Immature natural killer cell (primary cell): Measurements from ENCODE around the gene IGIP. TPM values are rescaled to one million over a fixed set of nuclear protein-coding genes. Genes with fewer than 3 reads are reported as not detected.

Experiments
- DNase-seq, 3 donors: peaks; one replicate each; pipeline ENCODE4 v3.0.0; 2022; ENCODE audit warnings: mixed read lengths in 1 of 3
- H3K27ac Mint-ChIP-seq, 6 donors: one replicate each; pipeline ENCODE4 v1.8.0; 2020; ENCODE audit warnings: mixed read lengths in 6 of 6, mild to moderate bottlenecking in 5 of 6, inconsistent platforms in 4 of 6, moderate library complexity in 3 of 6
- H3K27me3 Mint-ChIP-seq, 3 donors: one replicate each; pipeline ENCODE4 v1.8.0; 2020 to 2021; ENCODE audit warnings: low read depth in 3 of 3, mild to moderate bottlenecking in 3 of 3, mixed read lengths in 3 of 3, moderate library complexity in 3 of 3, inconsistent platforms in 1 of 3
- H3K36me3 Mint-ChIP-seq, 3 donors: one replicate each; pipeline ENCODE4 v1.8.0; 2020; ENCODE audit warnings: mixed read lengths in 3 of 3, inconsistent platforms in 2 of 3, mild to moderate bottlenecking in 2 of 3
- H3K4me1 Mint-ChIP-seq, 2 donors: one replicate each; pipeline ENCODE4 v1.8.0; 2020; ENCODE audit warnings: inconsistent platforms in 2 of 2, mild to moderate bottlenecking in 2 of 2, mixed read lengths in 2 of 2, moderate library complexity in 1 of 2
- H3K4me3 Mint-ChIP-seq, 5 donors: one replicate each; pipeline ENCODE4 v1.8.0; 2020; ENCODE audit warnings: mild to moderate bottlenecking in 5 of 5, mixed read lengths in 5 of 5, inconsistent platforms in 3 of 5, moderate library complexity in 3 of 5
- H3K9me3 Mint-ChIP-seq, 6 donors: one replicate each; pipeline ENCODE4 v1.8.0; 2020; ENCODE audit warnings: mild to moderate bottlenecking in 6 of 6, mixed read lengths in 6 of 6, inconsistent platforms in 4 of 6, moderate library complexity in 3 of 6
- polyA plus RNA-seq, 3 donors: library from polyadenylated mRNA; unstranded; fragments of 300-500 nt; fragmentation: Illumina TruSeq; gene quantifications; one replicate each; pipeline ENCODE4 v1.2.3, GENCODE V29; 2021

IGIP gene
- under 1 TPM in 1 of 3 donors, not detected in 2; 0.35 TPM for polyA plus RNA-seq

DNA sequence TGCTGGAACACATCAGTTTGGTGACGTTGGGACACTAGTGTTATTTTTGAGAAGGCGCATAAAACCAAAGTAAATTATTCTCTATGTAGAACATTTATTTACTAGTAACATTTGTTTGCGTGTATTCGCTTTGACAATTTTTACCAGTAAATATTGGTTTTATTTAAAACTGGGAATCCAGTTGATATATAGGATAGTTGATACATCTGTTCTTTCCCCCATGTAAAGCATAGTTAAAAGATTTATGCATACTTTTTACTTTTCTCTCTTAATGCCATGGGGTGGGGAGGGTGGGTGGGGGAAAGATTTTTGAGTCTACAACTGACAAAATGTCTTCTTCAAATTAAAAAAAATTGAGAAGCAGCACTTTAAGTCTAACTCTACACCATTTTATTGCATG is at the start of gene IGIP:
Gene IGIP (plus strand): TSS at position 301 of the 400 bp plus-strand sequence. CDS start 2,540 bp downstream, outside the sequence.
- H3K9me3 Mint-ChIP-seq, result no peaks in the 10 kb centered on the region
- no peak within 1 kb of the TSS for H3K27ac Mint-ChIP-seq
- H3K4me3 Mint-ChIP-seq, result no peak within 1 kb of the TSS
- peaks cover 0 to 6% (median 0%) of the 10 kb centered on the region in 3 donors for H3K27me3 Mint-ChIP-seq
- H3K36me3 Mint-ChIP-seq, result no peaks in the 10 kb centered on the region
- H3K4me1 Mint-ChIP-seq, result peaks cover 13 to 16% of the 10 kb centered on the region in 2 donors
- DNase-seq, result no peak

DNA sequence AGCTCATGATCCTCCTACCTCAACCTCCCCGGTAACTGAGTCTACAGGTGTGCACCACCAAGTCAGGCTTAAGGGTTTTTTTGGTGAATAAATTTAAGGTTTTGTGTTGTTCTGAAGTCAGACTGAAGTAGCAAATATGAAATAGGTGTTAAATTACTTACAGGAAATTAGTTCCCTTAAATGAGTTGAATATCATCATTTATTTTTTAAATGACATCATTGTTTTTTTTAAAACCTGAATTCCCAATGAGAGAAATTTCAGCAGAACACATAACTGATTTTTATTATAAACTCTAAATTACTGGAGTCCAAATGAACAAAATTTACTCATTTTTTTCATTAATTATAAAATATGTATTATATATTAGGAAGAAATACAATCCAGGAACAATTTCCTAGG is 49.6 kb upstream of the IGIP start:
- H3K4me1 Mint-ChIP-seq, result no peaks in the 10 kb centered on the region

DNA sequence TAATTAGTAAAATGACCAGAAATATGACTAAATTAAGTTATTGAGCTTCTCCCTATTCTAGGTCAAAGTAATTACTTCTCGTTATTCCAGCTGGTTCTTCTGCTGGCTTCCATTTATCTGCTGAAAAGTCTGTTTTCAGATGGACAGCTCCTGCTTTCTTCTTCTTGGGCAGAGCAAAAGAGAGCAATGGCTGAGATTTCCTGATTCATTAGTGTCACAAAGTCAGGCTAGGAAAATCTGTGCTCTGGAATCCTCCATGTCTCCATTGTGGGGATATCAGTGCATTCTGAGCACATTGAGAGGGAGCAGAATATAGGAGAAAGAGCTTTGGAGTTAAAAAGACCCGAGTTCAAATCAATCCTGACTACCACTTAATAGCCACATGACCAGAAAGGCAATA is 48.9 kb upstream of the IGIP start:
- H3K9me3 Mint-ChIP-seq, result no peaks in the 10 kb centered on the region
- no peak for DNase-seq
- H3K36me3 Mint-ChIP-seq, result no peaks in the 10 kb centered on the region
- no peaks in the 10 kb centered on the region for H3K4me1 Mint-ChIP-seq
- H3K4me3 Mint-ChIP-seq, result no peak overlapping the region
- H3K27me3 Mint-ChIP-seq, result peaks cover 5 to 12% (median 9%) of the 10 kb centered on the region in 3 donors
- H3K27ac Mint-ChIP-seq, result no peak overlapping the region

More for the DNA sequence above, 49.6 kb upstream of the IGIP start:
- DNase-seq, result no peak
- peaks cover 5 to 12% (median 9%) of the 10 kb centered on the region in 3 donors for H3K27me3 Mint-ChIP-seq
- no peak overlapping the region for H3K27ac Mint-ChIP-seq
- no peak overlapping the region for H3K4me3 Mint-ChIP-seq
- H3K9me3 Mint-ChIP-seq, result no peaks in the 10 kb centered on the region
- no peaks in the 10 kb centered on the region for H3K36me3 Mint-ChIP-seq

DNA sequence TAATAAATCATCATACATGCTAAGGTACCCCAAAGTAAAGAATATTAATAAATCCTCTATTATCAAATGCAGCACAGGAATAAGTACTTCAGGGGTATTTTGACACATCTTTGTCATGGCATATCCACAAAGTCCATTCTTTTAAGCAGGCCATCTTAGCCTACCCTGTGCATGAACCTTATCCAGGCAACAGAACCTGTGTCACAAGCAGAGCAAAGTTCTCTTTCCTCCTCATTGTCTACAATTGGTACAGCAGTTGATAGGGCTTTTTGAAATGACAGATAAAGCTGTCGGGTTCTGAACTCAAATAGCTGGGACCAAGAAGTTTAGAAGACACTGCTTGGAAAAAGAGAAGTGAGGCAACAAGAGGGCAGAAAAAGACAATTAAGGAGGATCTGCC is 42.6 kb upstream of the IGIP start:
- Mint-ChIP-seq H3K4me3 (no peak overlapping the region), H3K9me3 (no peaks in the 10 kb centered on the region), H3K36me3 (no peaks in the 10 kb centered on the region), H3K27me3 (peaks cover 7 to 16% (median 10%) of the 10 kb centered on the region in 3 donors), H3K27ac (no peak overlapping the region), H3K4me1 (no peaks in the 10 kb centered on the region)
- no peak for DNase-seq

DNA sequence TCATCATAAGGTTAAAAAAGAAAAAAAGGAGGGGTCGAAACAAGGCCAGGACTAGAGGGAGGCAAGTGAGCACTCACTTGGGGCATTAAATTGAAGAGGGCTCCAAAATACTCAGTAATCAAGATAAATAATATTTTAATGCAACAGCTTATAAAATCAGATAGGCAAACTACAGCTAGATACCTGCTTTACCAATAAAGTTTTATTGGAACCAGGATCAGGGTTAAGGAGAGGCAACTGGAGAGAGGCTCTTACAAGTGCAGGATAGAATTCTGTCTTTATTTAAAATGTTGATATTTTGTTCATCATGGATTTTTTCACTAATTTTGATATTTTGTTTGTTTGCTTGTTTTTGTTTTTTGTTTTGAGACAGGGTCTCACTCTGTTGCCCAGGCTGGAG is 42.1 kb upstream of the IGIP start:
- Mint-ChIP-seq H3K9me3 (no peaks in the 10 kb centered on the region), H3K36me3 (no peaks in the 10 kb centered on the region), H3K4me1 (no peaks in the 10 kb centered on the region), H3K27me3 (peaks cover 7 to 16% (median 10%) of the 10 kb centered on the region in 3 donors), H3K27ac (no peak overlapping the region), H3K4me3 (no peak overlapping the region)
- no peak for DNase-seq

DNA sequence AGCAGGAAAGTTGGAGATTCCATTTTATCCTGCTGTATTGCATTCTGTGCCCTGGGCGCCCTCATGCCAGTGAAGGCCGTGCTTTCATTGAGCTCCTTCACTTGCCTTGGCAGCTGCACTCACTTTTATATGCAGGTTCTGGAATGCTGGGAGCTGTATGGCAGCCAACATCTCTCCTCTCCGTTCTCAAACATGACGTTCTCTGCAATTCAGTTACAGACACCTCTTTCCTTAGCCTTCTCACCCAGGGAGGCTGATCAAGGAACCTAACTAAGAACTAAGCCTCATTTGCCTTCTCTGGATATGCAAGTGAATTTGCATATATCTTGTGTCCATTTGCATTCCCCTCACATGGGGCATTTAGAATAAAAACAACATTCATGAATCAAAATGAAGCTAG is 41.2 kb upstream of the IGIP start:
- H3K27me3 Mint-ChIP-seq, result peaks cover 5 to 12% (median 10%) of the 10 kb centered on the region in 3 donors
- peaks cover 2 to 7% (median 5%) of the 10 kb centered on the region in 6 donors for H3K9me3 Mint-ChIP-seq

DNA sequence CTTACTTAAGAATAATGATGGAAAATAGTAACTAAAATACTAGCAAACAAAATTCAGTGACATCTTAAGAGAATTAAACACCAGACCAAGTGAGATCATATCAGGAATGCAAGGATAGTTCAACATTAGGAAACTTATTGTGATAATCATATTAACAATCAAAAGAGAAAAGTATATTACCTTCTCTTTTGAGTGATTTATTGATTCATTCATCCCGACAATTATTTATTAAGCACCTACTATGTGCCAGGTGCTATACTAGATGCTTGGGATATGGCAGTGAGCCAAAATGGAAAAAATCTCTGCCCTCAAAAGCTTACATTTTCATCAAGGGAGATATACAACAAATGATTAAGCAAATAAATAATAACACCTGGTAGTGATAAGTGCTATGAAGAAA is 35.5 kb upstream of the IGIP start:
- Mint-ChIP-seq H3K4me1 (no peaks in the 10 kb centered on the region), H3K27me3 (peaks cover 0 to 15% (median 5%) of the 10 kb centered on the region in 3 donors), H3K27ac (no peak overlapping the region), H3K36me3 (peaks cover 10 to 15% (median 12%) of the 10 kb centered on the region in 3 donors), H3K4me3 (no peak overlapping the region), H3K9me3 (peaks cover 12 to 29% (median 15%) of the 10 kb centered on the region in 6 donors)
- DNase-seq, result no peak

More for the DNA sequence above, 41.2 kb upstream of the IGIP start:
- H3K4me3 Mint-ChIP-seq, result no peak overlapping the region
- no peak overlapping the region for H3K27ac Mint-ChIP-seq
- H3K36me3 Mint-ChIP-seq, result peaks cover 0 to 7% (median 6%) of the 10 kb centered on the region in 3 donors
- H3K4me1 Mint-ChIP-seq, result no peaks in the 10 kb centered on the region
- DNase-seq, result no peak

DNA sequence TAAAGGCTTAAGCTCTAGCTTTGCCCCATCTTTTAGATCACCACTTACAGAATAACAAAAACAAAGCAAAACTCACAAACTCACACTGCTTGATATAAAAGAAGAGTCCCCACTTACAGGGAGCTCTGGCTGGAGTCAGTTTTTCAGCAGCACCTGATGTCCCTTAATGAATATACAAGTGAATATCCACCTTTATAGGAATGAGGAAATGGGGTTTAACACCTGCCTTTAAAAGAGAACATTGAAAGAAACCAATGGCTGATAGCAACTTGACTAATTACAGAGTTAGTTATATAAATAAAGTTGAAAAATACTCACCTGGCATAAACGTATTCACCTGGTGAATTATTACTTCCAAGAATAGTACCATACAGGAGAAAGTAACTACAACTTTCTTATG is 32.6 kb upstream of the IGIP start:
- H3K9me3 Mint-ChIP-seq, result peaks cover 12 to 29% (median 15%) of the 10 kb centered on the region in 6 donors
- no peaks in the 10 kb centered on the region for H3K4me1 Mint-ChIP-seq
- no peak overlapping the region for H3K4me3 Mint-ChIP-seq
- H3K27ac Mint-ChIP-seq, result no peak overlapping the region
- DNase-seq, result no peak
- peaks cover 0 to 6% (median 0%) of the 10 kb centered on the region in 3 donors for H3K27me3 Mint-ChIP-seq
- peaks cover 10 to 15% (median 12%) of the 10 kb centered on the region in 3 donors for H3K36me3 Mint-ChIP-seq

DNA sequence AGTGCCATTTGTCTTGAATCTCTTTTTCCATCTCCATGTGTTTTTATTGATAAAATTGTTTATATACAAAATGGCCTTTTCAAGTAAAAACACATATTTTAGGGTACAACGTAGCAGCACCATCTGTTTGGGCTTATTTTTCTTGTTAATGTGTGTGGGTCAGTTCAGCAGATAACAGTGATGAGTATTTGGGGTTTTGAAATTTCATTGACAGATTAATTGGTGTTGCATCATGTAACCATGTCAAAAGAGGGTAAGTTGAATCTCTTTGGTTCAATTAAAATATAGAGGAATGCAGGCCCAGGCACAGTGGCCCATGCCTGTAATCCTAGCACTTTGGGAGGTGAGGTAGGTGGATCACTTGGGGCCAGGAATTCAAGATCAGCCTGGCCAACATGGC is 31.9 kb upstream of the IGIP start:
- Mint-ChIP-seq H3K4me3 (no peak overlapping the region), H3K27me3 (peaks cover 0 to 7% (median 0%) of the 10 kb centered on the region in 3 donors), H3K4me1 (no peaks in the 10 kb centered on the region), H3K36me3 (peaks cover 10 to 15% (median 12%) of the 10 kb centered on the region in 3 donors), H3K27ac (no peak overlapping the region), H3K9me3 (peaks cover 12 to 29% (median 15%) of the 10 kb centered on the region in 6 donors)
- DNase-seq, result no peak

DNA sequence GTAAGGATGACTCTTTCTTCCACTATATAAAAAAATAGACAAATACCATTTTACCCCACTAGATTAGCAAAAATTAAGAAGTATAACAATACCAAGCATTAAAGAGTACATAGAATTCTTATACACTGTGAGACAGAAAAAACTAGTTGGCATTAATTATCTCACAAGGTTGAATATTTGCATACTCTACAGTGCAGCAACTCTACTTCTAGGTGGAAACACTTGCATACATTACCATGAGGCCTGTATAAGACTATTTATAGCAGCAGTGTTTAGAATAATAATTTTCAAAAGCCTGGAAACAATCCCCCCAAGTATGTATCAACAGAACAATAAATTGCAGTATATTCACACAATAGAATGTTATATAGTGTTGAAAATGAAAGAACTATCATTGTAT is 30.8 kb upstream of the IGIP start:
- Mint-ChIP-seq H3K27ac (no peak overlapping the region), H3K36me3 (peaks cover 4 to 10% (median 8%) of the 10 kb centered on the region in 3 donors), H3K9me3 (peaks cover 5 to 19% (median 10%) of the 10 kb centered on the region in 6 donors), H3K4me3 (no peak overlapping the region), H3K27me3 (peaks cover 0 to 9% (median 0%) of the 10 kb centered on the region in 3 donors), H3K4me1 (no peaks in the 10 kb centered on the region)
- no peak for DNase-seq

DNA sequence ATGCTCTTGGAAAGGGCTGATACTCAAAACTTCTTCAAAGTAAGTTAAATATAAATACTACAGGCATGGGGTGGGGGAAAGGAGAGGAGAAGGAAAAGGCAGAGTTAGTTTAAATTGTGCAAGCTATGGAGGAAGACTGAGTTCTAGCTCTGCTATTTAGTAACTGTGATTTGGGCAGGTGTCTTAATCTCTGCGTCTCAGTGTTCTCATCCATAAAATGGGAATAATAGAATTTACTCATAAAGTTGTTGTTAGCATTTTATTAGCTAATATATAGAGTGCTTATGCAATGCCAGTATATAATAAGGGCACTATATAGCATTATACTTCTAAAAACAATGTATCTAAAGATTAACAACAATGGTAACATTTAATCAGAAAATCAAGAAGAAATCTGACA is 24.6 kb upstream of the IGIP start:
- DNase-seq, result no peak
- H3K27me3 Mint-ChIP-seq, result peaks cover 0 to 3% (median 0%) of the 10 kb centered on the region in 3 donors
- peaks cover 3 to 7% (median 3%) of the 10 kb centered on the region in 3 donors for H3K36me3 Mint-ChIP-seq
- H3K4me3 Mint-ChIP-seq, result no peak overlapping the region
- H3K27ac Mint-ChIP-seq, result no peak overlapping the region
- no peaks in the 10 kb centered on the region for H3K9me3 Mint-ChIP-seq
- peaks cover 2 to 4% of the 10 kb centered on the region in 2 donors for H3K4me1 Mint-ChIP-seq

DNA sequence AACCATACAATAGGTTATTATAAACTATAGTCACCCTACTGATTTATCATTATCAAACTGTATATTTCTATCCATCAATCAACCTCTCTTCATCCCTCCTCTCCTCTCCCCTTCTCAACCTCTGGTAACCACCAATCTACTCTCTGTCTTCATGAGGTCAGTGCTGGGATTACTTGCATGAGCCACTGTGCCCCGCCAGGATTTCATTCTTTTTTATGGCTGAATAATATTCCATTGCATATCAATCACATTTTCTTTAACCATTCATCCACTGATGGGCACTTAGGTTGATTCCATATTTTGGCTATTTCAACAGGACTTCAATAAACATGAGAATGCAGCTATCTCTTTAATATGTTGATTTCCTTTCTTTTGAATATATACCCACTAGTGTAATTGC is 22.6 kb upstream of the IGIP start:
- H3K9me3 Mint-ChIP-seq, result no peaks in the 10 kb centered on the region
- H3K4me3 Mint-ChIP-seq, result no peak overlapping the region
- peak overlapping the region in 1 of 6 donors; percentile 74 for H3K27ac Mint-ChIP-seq
- peaks cover 3 to 7% (median 3%) of the 10 kb centered on the region in 3 donors for H3K36me3 Mint-ChIP-seq
- H3K4me1 Mint-ChIP-seq, result peaks cover 15 to 19% of the 10 kb centered on the region in 2 donors
- peaks cover 7 to 11% (median 10%) of the 10 kb centered on the region in 3 donors for H3K27me3 Mint-ChIP-seq
- DNase-seq, result no peak

DNA sequence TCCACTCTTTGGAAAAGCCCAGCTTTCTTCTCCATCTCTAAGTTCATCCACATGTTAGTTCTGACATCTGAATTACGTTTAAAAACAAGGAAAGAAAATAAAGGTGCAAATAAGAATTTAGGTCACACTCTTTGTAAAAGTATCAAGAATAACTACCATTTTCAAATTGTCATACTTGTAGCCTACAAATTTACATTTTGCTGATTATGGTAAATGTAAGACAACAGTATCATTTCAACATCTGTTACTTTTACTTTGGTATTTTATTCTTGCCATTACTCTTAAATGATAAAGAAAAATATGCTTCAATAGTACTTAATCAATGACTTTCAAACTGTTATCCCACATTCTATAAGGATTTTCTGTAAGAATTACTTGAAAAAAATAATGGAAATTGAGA is 21.6 kb upstream of the IGIP start:
- no peak for DNase-seq
- peaks cover 24 to 28% of the 10 kb centered on the region in 2 donors for H3K4me1 Mint-ChIP-seq
- H3K27me3 Mint-ChIP-seq, result peaks cover 9 to 19% (median 17%) of the 10 kb centered on the region in 3 donors
- no peaks in the 10 kb centered on the region for H3K9me3 Mint-ChIP-seq
- peaks cover 3 to 7% (median 3%) of the 10 kb centered on the region in 3 donors for H3K36me3 Mint-ChIP-seq
- H3K4me3 Mint-ChIP-seq, result no peak overlapping the region
- H3K27ac Mint-ChIP-seq, result no peak overlapping the region

DNA sequence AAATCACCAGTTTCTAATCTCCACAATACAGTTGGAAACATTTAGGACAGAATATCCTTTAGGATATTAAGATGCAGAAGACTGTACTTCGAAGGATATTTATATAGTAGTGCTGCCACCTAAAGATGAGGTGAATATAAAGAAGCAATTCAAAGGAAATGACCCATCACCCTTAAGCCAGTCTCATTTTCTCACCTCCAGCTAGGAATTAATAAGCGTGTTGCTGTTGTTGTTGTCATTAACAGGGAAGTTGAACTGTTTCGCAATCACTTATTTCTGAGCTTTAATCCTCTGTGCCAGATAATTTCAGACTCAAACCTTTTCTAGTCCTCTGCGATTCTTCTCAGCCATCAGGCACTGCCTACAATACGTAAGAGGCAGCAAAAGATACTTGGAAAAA is 19.6 kb upstream of the IGIP start:
- Mint-ChIP-seq H3K9me3 (no peaks in the 10 kb centered on the region), H3K4me3 (peak overlapping the region; percentile 61 to 95 (median 94)), H3K27ac (peak overlapping the region; percentile 94 to 98 (median 98)), H3K4me1 (peaks cover 29 to 34% of the 10 kb centered on the region in 2 donors), H3K36me3 (peaks cover 3 to 7% (median 3%) of the 10 kb centered on the region in 3 donors), H3K27me3 (peaks cover 12 to 30% (median 20%) of the 10 kb centered on the region in 3 donors)
- no peak for DNase-seq
